K562 (cell line): ENCODE results near the gene PEPD. TPM values are rescaled to one million over a fixed set of nuclear protein-coding genes. Genes with fewer than 3 reads are reported as not detected.

ENCODE experiments used
- ATAC-seq: fragments of 200-7000 bp; cut with Tn5 transposase; 3 replicates; pipeline ENCODE4 v1.9.1; 2020; ENCODE audit warnings: moderate library complexity
- BruUV-seq: library from RNA; stranded (reverse); fragments of 400-500 nt; replicated peaks from 2 replicates; lab custom pipeline; 2021; lab: Mats Ljungman, UMichigan
- CTCF ChIA-PET: fragments of 300-600 bp; formaldehyde crosslinking; extraction: SDS; loops from one replicate; lab custom pipeline; 2021; ENCODE audit warnings: low intra/inter-chr PET ratio; lab: Yijun Ruan, JAX
- POLR2A ChIA-PET: fragments of 300-600, 350-650 bp; sonication (Branson Sonifier 250); formaldehyde crosslinking; extraction: SDS; loops from one replicate; lab custom pipeline; 2021; ENCODE audit warnings: antibody characterized with exemption, inconsistent platforms; lab: Yijun Ruan, JAX
- DNase-seq, 4 experiments: peaks; one replicate each; pipeline versions ENCODE4 v3.0.0 to v3.0.0-alpha.2; 2011 to 2018; ENCODE audit warnings: low spot score in 3 of 4, mixed read lengths in 3 of 4; ENCODE audit errors: extremely low read depth in 1 of 4
- FAIRE-seq: peaks from 2 replicates; lab custom pipeline; 2011; peaks lifted over from hg19 to GRCh38; lab: Jason Lieb, UNC
- H2AFZ ChIP-seq: 2 replicates; pipeline ENCODE4 v1.6.0; 2011; ENCODE audit warnings: low read depth, low read length, control low read depth, inconsistent platforms
- H3K27ac ChIP-seq: fragments of 200-600 bp; 3 replicates; pipeline ENCODE4 v1.8.0; 2011; ENCODE audit warnings: low read depth, mild to moderate bottlenecking, control low read depth, inconsistent platforms, low read length, moderate library complexity, mixed read lengths; ENCODE audit errors: extremely low read depth
- H3K27me3 ChIP-seq, 2 experiments: fragments of 300-600 bp in 1 of 2; 2 replicates in 1 of 2; 3 replicates in 1 of 2; pipeline versions ENCODE4 v1.6.0 to v1.8.0; 2011; ENCODE audit warnings: inconsistent platforms in 2 of 2, low read length in 2 of 2, mild to moderate bottlenecking in 1 of 2, mixed read lengths in 1 of 2, moderate library complexity in 1 of 2; ENCODE audit not compliant: control insufficient read depth in 2 of 2, insufficient read depth in 2 of 2
- H3K36me3 ChIP-seq: fragments of 300-600 bp; 3 replicates; pipeline ENCODE4 v1.8.0; 2011; ENCODE audit warnings: mild to moderate bottlenecking, low read length, inconsistent platforms; ENCODE audit not compliant: control insufficient read depth, insufficient read depth
- H3K4me1 ChIP-seq, 2 experiments: fragments of 200-600 bp in 1 of 2; replicated peaks in 1 of 2; 2 replicates in 1 of 2; 3 replicates in 1 of 2; pipeline versions ENCODE4 v1.5.1 to v1.8.0; 2011; ENCODE audit warnings: inconsistent platforms in 2 of 2, low read length in 2 of 2, mild to moderate bottlenecking in 1 of 2, mixed read lengths in 1 of 2, moderate library complexity in 1 of 2; ENCODE audit not compliant: control insufficient read depth in 2 of 2, insufficient read depth in 2 of 2
- H3K4me2 ChIP-seq: 2 replicates; pipeline ENCODE4 v1.6.1; 2011; ENCODE audit warnings: low read length, control low read depth, inconsistent platforms, mixed read lengths; ENCODE audit not compliant: insufficient read depth
- H3K4me3 ChIP-seq: fragments of 200-600 bp; sonication (generic), shearing (Covaris generic); 2 replicates; pipeline ENCODE4 v1.5.1; 2016; ENCODE audit warnings: control low read depth, inconsistent platforms
- H3K79me2 ChIP-seq: fragments of 200-600 bp; 3 replicates; pipeline ENCODE4 v1.8.0; 2011; ENCODE audit warnings: low read length, inconsistent platforms; ENCODE audit not compliant: control insufficient read depth, insufficient read depth
- H3K9ac ChIP-seq, 2 experiments: 2 replicates each; pipeline versions ENCODE4 v1.6.0 to v1.6.1; 2011; ENCODE audit warnings: low read depth in 2 of 2, low read length in 2 of 2, control low read depth in 1 of 2, inconsistent platforms in 1 of 2, mild to moderate bottlenecking in 1 of 2, mixed read lengths in 1 of 2; ENCODE audit not compliant: insufficient read depth in 1 of 2
- H3K9me1 ChIP-seq: one replicate; pipeline ENCODE4 v1.6.0; 2011; ENCODE audit warnings: inconsistent platforms, mild to moderate bottlenecking, low read length, moderate library complexity; ENCODE audit not compliant: control insufficient read depth, insufficient read depth
- H3K9me3 ChIP-seq: replicated peaks from 2 replicates; pipeline ENCODE4 v1.5.1; 2011; ENCODE audit warnings: low read depth, low read length, inconsistent platforms; ENCODE audit not compliant: control insufficient read depth, insufficient read depth
- H4K20me1 ChIP-seq: replicated peaks from 2 replicates; pipeline ENCODE4 v1.6.1; 2011; ENCODE audit warnings: low read length, inconsistent platforms, mixed read lengths; ENCODE audit not compliant: control insufficient read depth, insufficient read depth
- CCNT2 ChIP-seq: IDR thresholded peaks from 2 replicates; pipeline ENCODE4 v1.6.1; 2011; ENCODE audit warnings: borderline replicate concordance, low read depth, mild to moderate bottlenecking, moderate library complexity, mixed read lengths, low read length; ENCODE audit not compliant: insufficient read length; ENCODE audit errors: extremely low read depth
- CHD2 ChIP-seq: IDR thresholded peaks from 2 replicates; pipeline ENCODE4 v1.6.1; 2011; ENCODE audit warnings: low read depth, low read length
- HMG20A ChIP-seq: fragments of 450-650 bp; formaldehyde crosslinking; conservative IDR thresholded peaks from 2 replicates; pipeline ENCODE4 v1.4.0; 2020; ENCODE audit warnings: mild to moderate bottlenecking, mixed read lengths
- NR2F6 ChIP-seq: fragments of 450-650 bp; formaldehyde crosslinking; IDR thresholded peaks from 2 replicates; pipeline ENCODE4 v1.4.0; 2020; ENCODE audit warnings: mild to moderate bottlenecking
- TAF7 ChIP-seq: fragments of 450-650 bp; IDR thresholded peaks from 2 replicates; pipeline ENCODE4 v1.6.1; 2016; ENCODE audit warnings: missing genetic modification characterization, missing compliant biosample characterization
- TCF7 ChIP-seq: sonication (generic); IDR thresholded peaks from 2 replicates; pipeline ENCODE4 v1.6.1; 2016; ENCODE audit warnings: antibody characterized with exemption, borderline replicate concordance
- ZNF274 ChIP-seq: IDR thresholded peaks from 2 replicates; pipeline ENCODE4 v1.6.1; 2011; ENCODE audit warnings: low read depth, mild to moderate bottlenecking, low read length, moderate library complexity, borderline replicate concordance
- ZNF347 ChIP-seq: fragments of 450-650 bp; formaldehyde crosslinking; IDR thresholded peaks from 2 replicates; pipeline ENCODE4 v1.4.0; 2020; ENCODE audit warnings: low read depth, mild to moderate bottlenecking, moderate library complexity
- WGBS: fragments of 100-300 bp; shearing (Covaris generic); methylation state at CpG from one replicate; pipeline ENCODE4 v1.1.6; 2016; ENCODE audit warnings: low coverage, mixed read lengths; ENCODE audit not compliant: insufficient coverage; ENCODE audit errors: missing lambda C conversion rate; 5-methylcytosine and 5-hydroxymethylcytosine counted together
- in situ Hi-C: fragments of 300-500 bp; cut with MboI; formaldehyde crosslinking; loops from 4 replicates; pipeline ENCODE4 v1.15.0; 2018; ENCODE audit warnings: inconsistent platforms, mixed read lengths
- intact Hi-C: fragments of 100-400 bp; cut with micrococcal nuclease; formaldehyde crosslinking; loops from 2 replicates; pipeline ENCODE4 v1.14.2; 2022
- polyA plus RNA-seq, 8 experiments: library from polyadenylated mRNA; depleted of rRNA in 4 of 8; stranded (reverse) in 5 of 8; unstranded in 3 of 8; fragments of >200 nt; fragmentation: Nextera tagmentation in 2 of 8; fragmentation: Illumina TruSeq in 1 of 8; extraction: Ambion mirVana in 2 of 8; extraction: Trizol in 1 of 8; gene quantifications; 2 replicates each; pipeline versions ENCODE4 v1.2.1 to v1.2.3, GENCODE V29; 2011 to 2014; ENCODE audit warnings: inconsistent platforms in 1 of 8, missing spikeins in 1 of 8
- total RNA-seq, 7 experiments: library from RNA; depleted of rRNA in 6 of 7; stranded (reverse); fragments of >200 nt in 6 of 7; fragmentation: Illumina TruSeq in 2 of 7; extraction: Trizol in 2 of 7; gene quantifications; 2 replicates each; pipeline versions ENCODE4 v1.2.1 to v1.2.3, GENCODE V29; 2011 to 2021; ENCODE audit warnings: low replicate concordance in 1 of 7
- TF ChIP-seq, protein P1 (sequence below): fragments of 200-800 bp; sonication (Bioruptor generic); IDR thresholded peaks from 2 replicates; pipeline ENCODE4 v1.6.1; 2017; ENCODE audit warnings: missing genetic modification characterization, missing compliant biosample characterization
- TF ChIP-seq, protein P2 (sequence below): sonication (generic); formaldehyde crosslinking; IDR thresholded peaks from 2 replicates; pipeline ENCODE4 v1.5.0; 2020; ENCODE audit warnings: missing genetic modification reagents
- TF ChIP-seq, protein P3 (sequence below): sonication (generic); formaldehyde crosslinking; IDR thresholded peaks from 2 replicates; pipeline ENCODE4 v1.9.0; 2022; ENCODE audit warnings: mild to moderate bottlenecking, missing genetic modification reagents
- TF ChIP-seq, protein P4 (sequence below): sonication (generic); formaldehyde crosslinking; IDR thresholded peaks from 2 replicates; pipeline ENCODE4 v1.8.0; 2023; ENCODE audit warnings: missing genetic modification reagents, mild to moderate bottlenecking, borderline replicate concordance

The PEPD gene
- total and polyA plus RNA-seq, 9 of the 15 experiments (the other 6 are each of a cell fraction or from before 2014, with no cell fraction given) = 1.3 to 19.2 (median 16.0) TPM

DNA sequence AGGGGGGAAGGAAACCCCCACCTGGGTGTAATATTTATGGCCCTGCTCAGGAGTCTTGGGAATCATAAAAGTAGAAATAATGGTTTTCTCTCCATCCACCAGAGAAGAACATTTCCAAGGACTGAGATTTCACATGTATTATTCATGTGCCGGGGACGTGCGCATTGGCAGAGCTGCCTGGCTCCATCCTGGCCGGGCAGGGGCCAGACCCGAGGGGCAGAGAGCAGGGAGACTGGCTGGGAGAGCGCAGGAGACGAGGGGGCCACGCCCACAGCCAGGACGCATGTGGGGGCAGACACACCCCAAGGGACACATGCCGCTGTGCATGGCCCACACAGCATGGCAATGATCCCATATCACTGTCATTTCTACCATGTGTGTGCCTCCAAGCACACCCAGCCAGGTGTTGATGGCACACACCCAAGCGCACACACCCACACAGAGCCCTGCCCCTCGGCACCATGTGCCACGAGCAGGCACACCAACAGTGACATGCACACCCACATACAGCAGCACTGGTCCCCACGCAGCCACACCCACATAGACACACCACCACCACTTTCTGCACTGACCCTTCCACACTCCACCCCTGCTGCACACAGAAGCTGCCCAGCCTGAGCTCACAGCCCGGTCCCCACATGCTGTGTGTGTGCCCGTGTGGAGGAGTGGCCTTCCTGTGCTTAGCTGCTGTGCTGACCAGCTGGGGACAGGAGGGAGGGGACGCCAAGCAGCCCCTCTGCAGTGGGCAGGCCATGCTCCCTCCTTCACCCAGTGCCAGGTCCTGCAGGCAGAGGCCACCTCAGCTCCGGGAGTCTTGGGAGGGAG is 108.8 kb downstream of the PEPD start:
- Histone ChIP-seq H3K9me3 (no peaks in the 10 kb centered on the region), H3K4me2 (no peak overlapping the region), H2AFZ (no peak overlapping the region), H3K27ac (no peak overlapping the region), H4K20me1 (peaks cover 17% of the 10 kb centered on the region), H3K4me3 (no peak overlapping the region), H3K9ac (no peak overlapping the region), H3K79me2 (no peaks in the 10 kb centered on the region), H3K36me3 (no peaks in the 10 kb centered on the region), H3K27me3 (peaks cover 0 to 25% of the 10 kb centered on the region in 2 experiments; a peak in 2 of 5 replicates), H3K9me1 (no peaks in the 10 kb centered on the region), H3K4me1 (peaks cover 0 to 14% of the 10 kb centered on the region in 2 experiments; a peak in 2 of 5 replicates)
- TF ChIP-seq CHD2 (no peak), ZNF274 (no peak), CCNT2 (no peak), HMG20A (CRISPR knock-in tag) (no peak), TAF7 (no peak), ZNF347 (CRISPR knock-in tag) (no peak), TCF7 (no peak), NR2F6 (CRISPR knock-in tag) (no peak)
- TF ChIP-seq, protein P1, sequence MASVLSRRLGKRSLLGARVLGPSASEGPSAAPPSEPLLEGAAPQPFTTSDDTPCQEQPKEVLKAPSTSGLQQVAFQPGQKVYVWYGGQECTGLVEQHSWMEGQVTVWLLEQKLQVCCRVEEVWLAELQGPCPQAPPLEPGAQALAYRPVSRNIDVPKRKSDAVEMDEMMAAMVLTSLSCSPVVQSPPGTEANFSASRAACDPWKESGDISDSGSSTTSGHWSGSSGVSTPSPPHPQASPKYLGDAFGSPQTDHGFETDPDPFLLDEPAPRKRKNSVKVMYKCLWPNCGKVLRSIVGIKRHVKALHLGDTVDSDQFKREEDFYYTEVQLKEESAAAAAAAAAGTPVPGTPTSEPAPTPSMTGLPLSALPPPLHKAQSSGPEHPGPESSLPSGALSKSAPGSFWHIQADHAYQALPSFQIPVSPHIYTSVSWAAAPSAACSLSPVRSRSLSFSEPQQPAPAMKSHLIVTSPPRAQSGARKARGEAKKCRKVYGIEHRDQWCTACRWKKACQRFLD (CRISPR knock-in tag) = no peak
- TF ChIP-seq, protein P2, sequence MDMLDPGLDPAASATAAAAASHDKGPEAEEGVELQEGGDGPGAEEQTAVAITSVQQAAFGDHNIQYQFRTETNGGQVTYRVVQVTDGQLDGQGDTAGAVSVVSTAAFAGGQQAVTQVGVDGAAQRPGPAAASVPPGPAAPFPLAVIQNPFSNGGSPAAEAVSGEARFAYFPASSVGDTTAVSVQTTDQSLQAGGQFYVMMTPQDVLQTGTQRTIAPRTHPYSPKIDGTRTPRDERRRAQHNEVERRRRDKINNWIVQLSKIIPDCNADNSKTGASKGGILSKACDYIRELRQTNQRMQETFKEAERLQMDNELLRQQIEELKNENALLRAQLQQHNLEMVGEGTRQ (CRISPR knock-in tag) = no peak
- TF ChIP-seq, protein P3, sequence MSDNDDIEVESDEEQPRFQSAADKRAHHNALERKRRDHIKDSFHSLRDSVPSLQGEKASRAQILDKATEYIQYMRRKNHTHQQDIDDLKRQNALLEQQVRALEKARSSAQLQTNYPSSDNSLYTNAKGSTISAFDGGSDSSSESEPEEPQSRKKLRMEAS (CRISPR knock-in tag) = no peak
- TF ChIP-seq, protein P4, sequence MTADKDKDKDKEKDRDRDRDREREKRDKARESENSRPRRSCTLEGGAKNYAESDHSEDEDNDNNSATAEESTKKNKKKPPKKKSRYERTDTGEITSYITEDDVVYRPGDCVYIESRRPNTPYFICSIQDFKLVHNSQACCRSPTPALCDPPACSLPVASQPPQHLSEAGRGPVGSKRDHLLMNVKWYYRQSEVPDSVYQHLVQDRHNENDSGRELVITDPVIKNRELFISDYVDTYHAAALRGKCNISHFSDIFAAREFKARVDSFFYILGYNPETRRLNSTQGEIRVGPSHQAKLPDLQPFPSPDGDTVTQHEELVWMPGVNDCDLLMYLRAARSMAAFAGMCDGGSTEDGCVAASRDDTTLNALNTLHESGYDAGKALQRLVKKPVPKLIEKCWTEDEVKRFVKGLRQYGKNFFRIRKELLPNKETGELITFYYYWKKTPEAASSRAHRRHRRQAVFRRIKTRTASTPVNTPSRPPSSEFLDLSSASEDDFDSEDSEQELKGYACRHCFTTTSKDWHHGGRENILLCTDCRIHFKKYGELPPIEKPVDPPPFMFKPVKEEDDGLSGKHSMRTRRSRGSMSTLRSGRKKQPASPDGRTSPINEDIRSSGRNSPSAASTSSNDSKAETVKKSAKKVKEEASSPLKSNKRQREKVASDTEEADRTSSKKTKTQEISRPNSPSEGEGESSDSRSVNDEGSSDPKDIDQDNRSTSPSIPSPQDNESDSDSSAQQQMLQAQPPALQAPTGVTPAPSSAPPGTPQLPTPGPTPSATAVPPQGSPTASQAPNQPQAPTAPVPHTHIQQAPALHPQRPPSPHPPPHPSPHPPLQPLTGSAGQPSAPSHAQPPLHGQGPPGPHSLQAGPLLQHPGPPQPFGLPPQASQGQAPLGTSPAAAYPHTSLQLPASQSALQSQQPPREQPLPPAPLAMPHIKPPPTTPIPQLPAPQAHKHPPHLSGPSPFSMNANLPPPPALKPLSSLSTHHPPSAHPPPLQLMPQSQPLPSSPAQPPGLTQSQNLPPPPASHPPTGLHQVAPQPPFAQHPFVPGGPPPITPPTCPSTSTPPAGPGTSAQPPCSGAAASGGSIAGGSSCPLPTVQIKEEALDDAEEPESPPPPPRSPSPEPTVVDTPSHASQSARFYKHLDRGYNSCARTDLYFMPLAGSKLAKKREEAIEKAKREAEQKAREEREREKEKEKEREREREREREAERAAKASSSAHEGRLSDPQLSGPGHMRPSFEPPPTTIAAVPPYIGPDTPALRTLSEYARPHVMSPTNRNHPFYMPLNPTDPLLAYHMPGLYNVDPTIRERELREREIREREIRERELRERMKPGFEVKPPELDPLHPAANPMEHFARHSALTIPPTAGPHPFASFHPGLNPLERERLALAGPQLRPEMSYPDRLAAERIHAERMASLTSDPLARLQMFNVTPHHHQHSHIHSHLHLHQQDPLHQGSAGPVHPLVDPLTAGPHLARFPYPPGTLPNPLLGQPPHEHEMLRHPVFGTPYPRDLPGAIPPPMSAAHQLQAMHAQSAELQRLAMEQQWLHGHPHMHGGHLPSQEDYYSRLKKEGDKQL (CRISPR knock-in tag) = no peak
- DNase-seq (no peak), FAIRE-seq (no peak), ATAC-seq (no peak)
- POLR2A ChIA-PET = interaction anchor here (0.7 kb wide), 1 partner anchor 324 kb away, joined by 3 read pairs; no protein-coding TSS in a partner anchor
- 2% methylated on average over 14 of the region's 18 CpGs for WGBS
- CTCF ChIA-PET = no interaction called here
- BruUV-seq = no TSS peak
- in situ Hi-C loops (no loop called here), intact Hi-C loops (no loop called here)
